Kidney epithelial cell (primary cell): Measurements from ENCODE around the gene PRAC2. TPM values are rescaled to one million over a fixed set of nuclear protein-coding genes. Genes with fewer than 3 reads are reported as not detected.
"Not testable (repeated sequence)": the region's sequence is repeated elsewhere in the genome, so short reads cannot be mapped to it uniquely, and the experiment has no call there.

Source experiments
- DNase-seq: peaks from one replicate; pipeline ENCODE4 v3.0.0-alpha.2; 2010; ENCODE audit warnings: low read depth
- H3K27me3 ChIP-seq: 2 replicates; pipeline ENCODE4 v1.6.0; 2011; ENCODE audit warnings: low read length; ENCODE audit not compliant: control insufficient read depth, insufficient read depth
- H3K36me3 ChIP-seq: 2 replicates; pipeline ENCODE4 v1.5.1; 2011; ENCODE audit warnings: low read length; ENCODE audit not compliant: control insufficient read depth, insufficient read depth
- H3K4me3 ChIP-seq: 2 replicates; pipeline ENCODE4 v1.5.1; 2011; ENCODE audit warnings: low read depth, mild to moderate bottlenecking, control low read depth, low read length
- total RNA-seq: library from RNA; depleted of rRNA; stranded (reverse); fragments of >200 nt; gene quantifications from 2 replicates; pipeline ENCODE4 v1.2.3, GENCODE V29; 2015
- TF ChIP-seq, protein P1 (sequence below): IDR thresholded peaks from 2 replicates; pipeline ENCODE4 v1.5.1; 2011; ENCODE audit warnings: mild to moderate bottlenecking, moderate library complexity, low read length, control low read depth, inconsistent platforms; ENCODE audit not compliant: insufficient read depth, poor library complexity, severe bottlenecking

Gene PRAC2
- total RNA-seq, 1 donor from 2014 or later = not detected

DNA sequence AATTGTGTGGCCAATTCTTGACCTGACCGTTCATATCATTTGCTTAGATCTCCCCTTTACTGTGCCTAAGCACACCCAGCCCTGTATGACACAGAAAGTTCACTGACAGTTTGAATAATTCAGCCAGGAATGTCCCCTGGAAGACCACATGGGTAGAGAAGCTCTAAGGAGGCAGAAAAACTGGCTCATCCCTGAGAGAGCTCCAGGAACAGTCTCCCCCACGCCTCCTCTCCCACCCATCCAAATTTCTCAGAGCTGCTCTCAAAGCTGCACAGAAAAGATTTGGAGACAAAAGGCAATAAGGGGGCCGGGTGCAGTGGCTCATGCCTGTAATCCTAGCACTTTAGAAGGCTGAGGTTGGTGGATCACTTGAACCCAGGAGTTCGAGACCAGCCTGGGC is 11.9 kb upstream of the PRAC2 start:
- Histone ChIP-seq H3K4me3 (no peak overlapping the region), H3K27me3 (peaks cover 16% of the 10 kb centered on the region), H3K36me3 (no peaks in the 10 kb centered on the region)
- TF ChIP-seq, protein P1, sequence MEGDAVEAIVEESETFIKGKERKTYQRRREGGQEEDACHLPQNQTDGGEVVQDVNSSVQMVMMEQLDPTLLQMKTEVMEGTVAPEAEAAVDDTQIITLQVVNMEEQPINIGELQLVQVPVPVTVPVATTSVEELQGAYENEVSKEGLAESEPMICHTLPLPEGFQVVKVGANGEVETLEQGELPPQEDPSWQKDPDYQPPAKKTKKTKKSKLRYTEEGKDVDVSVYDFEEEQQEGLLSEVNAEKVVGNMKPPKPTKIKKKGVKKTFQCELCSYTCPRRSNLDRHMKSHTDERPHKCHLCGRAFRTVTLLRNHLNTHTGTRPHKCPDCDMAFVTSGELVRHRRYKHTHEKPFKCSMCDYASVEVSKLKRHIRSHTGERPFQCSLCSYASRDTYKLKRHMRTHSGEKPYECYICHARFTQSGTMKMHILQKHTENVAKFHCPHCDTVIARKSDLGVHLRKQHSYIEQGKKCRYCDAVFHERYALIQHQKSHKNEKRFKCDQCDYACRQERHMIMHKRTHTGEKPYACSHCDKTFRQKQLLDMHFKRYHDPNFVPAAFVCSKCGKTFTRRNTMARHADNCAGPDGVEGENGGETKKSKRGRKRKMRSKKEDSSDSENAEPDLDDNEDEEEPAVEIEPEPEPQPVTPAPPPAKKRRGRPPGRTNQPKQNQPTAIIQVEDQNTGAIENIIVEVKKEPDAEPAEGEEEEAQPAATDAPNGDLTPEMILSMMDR = no peak
- DNase-seq = no peak

DNA sequence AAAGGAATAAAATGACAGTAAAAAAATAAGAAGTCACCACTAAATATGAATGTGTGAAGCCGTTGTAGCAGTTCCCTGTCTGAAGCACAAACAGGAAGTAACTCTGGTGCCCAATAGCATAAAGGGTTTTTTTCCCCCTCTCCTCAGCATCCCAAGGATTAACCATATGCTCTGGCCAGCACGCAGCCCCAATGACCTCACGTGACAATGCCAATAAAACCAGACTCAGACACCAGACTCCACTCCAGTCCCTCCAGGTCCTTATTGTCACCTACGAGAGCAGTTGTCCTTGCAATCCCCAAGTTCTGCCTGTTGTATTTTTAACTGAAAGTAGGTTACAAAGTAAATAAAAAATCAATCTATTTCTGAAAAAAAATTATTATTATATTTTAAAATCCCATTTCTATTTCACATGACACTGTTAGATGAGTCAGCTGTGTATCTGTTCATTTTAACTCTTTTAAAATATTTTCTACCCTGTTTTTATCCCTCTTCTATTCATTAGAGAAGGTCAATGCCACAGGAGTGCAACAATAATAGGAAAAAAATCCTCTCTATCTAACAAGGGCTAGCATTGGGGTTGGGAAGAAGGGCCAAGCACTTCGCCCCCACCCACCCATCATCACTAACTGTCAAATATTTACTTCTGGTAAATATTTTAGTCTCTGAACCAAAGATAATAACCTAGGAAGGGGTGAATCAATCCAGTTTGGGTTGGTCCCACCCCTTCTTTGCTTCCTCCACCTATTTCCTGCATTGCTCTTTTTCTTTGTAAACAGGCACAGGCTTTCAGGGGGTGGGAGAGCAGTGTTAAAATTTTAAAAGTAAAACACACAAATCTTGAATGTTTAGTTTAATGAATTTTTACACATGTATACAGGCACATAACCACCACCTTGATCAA is 7.2 kb upstream of the PRAC2 start:
- H3K36me3 ChIP-seq = no peaks in the 10 kb centered on the region
- no peak overlapping the region for H3K4me3 ChIP-seq
- peaks cover 50% of the 10 kb centered on the region for H3K27me3 ChIP-seq

DNA sequence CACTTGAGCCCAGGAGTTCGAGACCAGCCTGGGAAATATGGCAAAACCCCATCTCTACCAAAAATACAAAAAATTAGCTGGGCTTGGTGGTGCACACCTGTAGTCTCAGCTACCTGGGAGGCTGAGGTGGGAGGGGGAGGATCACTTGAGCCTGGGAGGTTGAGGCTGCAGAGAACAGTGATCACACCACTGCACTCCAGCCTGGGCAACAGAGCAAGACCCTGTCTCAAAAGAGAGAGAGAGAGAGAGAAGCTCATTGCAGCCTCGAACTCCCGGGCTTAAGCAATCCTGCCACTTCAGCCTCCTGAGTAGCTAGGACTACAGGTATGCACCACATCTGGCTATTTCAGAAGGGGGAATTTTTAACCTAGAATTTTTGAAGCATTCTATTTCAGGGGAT is 6.4 kb upstream of the PRAC2 start:
- H3K27me3 ChIP-seq = peaks cover 58% of the 10 kb centered on the region

More for the DNA sequence above, 7.2 kb upstream of the PRAC2 start:
- no peak for DNase-seq
- TF ChIP-seq, protein P1 = no peak

DNA sequence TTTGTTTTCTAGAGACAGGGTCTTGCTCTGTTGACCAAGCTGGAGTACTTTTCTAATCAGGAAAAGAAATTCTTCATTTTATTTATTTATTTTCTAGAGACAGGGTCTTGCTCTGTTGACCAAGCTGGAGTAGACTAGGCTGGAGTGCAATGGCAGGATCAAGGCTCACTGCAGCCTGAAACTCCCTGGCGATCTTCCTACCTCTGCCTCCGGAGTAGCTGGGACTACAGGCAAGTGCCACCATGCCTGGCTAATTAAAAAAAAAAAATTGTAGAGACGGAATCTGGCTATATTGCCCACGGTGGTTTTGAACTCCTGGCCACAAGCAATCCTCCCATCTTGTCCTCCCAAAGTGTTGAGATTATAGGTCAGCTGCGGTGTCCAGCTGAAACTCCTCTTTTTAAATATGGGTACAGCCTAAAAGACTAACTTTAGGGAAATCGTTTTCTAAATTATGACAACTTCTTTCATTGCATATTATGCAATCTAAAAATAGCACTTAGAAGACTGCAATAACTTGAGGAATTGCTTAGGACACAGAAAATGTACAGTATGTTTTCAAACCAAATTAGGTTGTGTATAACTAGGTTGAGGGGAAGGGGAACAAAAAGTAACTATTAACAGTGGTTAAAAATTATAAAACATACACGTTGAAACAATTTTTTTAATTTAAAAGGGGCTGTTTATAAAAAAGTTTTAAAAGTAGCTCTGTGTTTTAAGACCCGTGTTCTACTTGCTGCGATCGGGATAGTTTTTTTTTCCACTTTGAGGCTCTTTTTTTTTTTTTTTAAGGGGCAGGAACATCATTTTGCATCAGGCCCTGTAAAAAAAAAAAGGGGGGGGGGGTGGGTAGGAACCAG is 5.4 kb upstream of the PRAC2 start:
- TF ChIP-seq, protein P1 = no peak
- Histone ChIP-seq H3K4me3 (no peak overlapping the region), H3K27me3 (peaks cover 62% of the 10 kb centered on the region), H3K36me3 (no peaks in the 10 kb centered on the region)
- no peak for DNase-seq

More for the DNA sequence above, 6.4 kb upstream of the PRAC2 start:
- not testable (repeated sequence) for H3K36me3 ChIP-seq, DNase-seq, H3K4me3 ChIP-seq

DNA sequence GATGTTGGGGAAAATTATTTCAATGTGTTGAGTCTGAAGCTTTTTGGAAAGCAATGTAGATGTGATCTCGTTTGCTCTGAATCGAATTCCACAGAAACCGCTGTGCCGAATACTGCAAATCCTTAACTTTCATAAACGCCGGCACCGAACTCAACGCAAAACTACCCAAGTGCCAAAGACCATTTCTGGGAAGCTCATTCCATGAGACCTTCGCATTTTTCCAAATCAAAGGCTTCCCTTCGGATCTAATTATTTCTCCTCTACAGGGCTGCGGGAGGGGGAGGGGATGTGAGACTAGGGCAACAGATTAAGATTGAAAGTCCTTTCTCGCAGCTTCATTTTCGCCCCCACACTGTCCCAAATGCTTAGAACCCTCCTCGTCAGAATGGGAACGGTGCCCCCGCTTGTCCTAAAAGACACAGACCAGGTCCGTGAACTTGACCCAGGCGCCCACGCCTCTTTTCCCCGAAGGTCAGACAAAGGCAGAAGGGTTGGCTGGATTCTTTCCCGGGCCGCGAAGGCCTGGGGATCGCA is 4.7 kb upstream of the PRAC2 start:
- Histone ChIP-seq H3K4me3 (no peak overlapping the region), H3K36me3 (no peaks in the 10 kb centered on the region), H3K27me3 (peaks cover 66% of the 10 kb centered on the region)
- TF ChIP-seq, protein P1 = no peak
- no peak for DNase-seq
